Suprapubic skin (tissue), 4 donors: ENCODE measurements around the gene CCDC9.

ENCODE experiments used
- EP300 ChIP-seq: sonication (generic); formaldehyde crosslinking; IDR thresholded peaks from one replicate; pipeline ENCODE4 v1.6.1; 2017; ENCODE audit warnings: antibody characterized with exemption
- POLR2AphosphoS5 ChIP-seq, 3 donors: sonication (generic); formaldehyde crosslinking; IDR thresholded peaks; one replicate each; pipeline ENCODE4 v1.6.1; 2017; ENCODE audit warnings: antibody characterized with exemption in 3 of 3

DNA sequence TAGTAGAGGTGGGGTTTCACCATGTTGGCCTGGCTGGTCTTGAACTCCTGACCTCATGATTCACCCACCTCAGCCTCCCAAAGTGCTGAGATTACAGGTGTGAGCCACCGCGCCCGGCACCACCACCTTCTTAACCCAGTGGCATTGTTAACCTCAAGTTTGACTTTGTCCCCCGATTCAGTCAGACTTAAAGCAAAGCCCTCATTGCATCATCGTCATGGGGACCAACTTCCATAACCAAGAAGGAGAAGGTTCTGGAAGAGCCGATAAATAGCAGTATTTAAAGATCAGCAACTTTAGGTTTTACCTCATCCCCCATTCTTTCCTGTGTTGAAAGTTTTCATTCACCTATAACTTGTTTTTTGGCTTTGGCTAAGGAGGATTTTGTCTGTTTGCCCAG is 11.7 kb downstream of the CCDC9 start:
- TF ChIP-seq EP300 (no peak), POLR2AphosphoS5 (IDR thresholded peaks at IDR 0.05) (no peak)
